Stimulated activated CD4-positive, alpha-beta T cell treated with anti-CD3 and anti-CD28 coated beads, Interleukin-15, amount 100 ng/mL, for 48 hours (primary cell): ENCODE measurements around the gene ST8SIA4.
"Not testable (repeated sequence)": the region's sequence is repeated elsewhere in the genome, so short reads cannot be mapped to it uniquely, and the experiment has no call there.

Experiments used
- DNase-seq, 2 donors: peaks; one replicate each; pipeline ENCODE4 v3.0.0-alpha.2; 2020; ENCODE audit warnings: low read depth in 2 of 2

The ST8SIA4 gene

GRCh38 chr5:100788417-100788816, 114.7 kb downstream of the ST8SIA4 start:
- DNase-seq, result no peak

- no peak for DNase-seq
Observed at GRCh38 chr5:100787648-100788047, 115.4 kb downstream of the ST8SIA4 start.

- not testable (repeated sequence) for DNase-seq
Observed at GRCh38 chr5:100785536-100785935, 117.5 kb downstream of the ST8SIA4 start.

GRCh38 chr5:100780376-100780870, 122.7 kb downstream of the ST8SIA4 start:
- no peak for DNase-seq

- DNase-seq, result no peak
Observed at GRCh38 chr5:100779669-100780375, 123.3 kb downstream of the ST8SIA4 start.

- DNase-seq, result no peak
Observed at GRCh38 chr5:100777680-100778300, 125.3 kb downstream of the ST8SIA4 start.

GRCh38 chr5:100775533-100775855, 127.6 kb downstream of the ST8SIA4 start:
- DNase-seq, result no peak

- DNase-seq, result no peak
Observed at GRCh38 chr5:100772548-100772947, 130.5 kb downstream of the ST8SIA4 start.

GRCh38 chr5:100772006-100772405, 131.1 kb downstream of the ST8SIA4 start:
- DNase-seq, result no peak

- no peak for DNase-seq
Observed at GRCh38 chr5:100771181-100771580, 131.9 kb downstream of the ST8SIA4 start.

- DNase-seq, result no peak
Observed at GRCh38 chr5:100768221-100768620, 134.9 kb downstream of the ST8SIA4 start.

- no peak for DNase-seq
Observed at GRCh38 chr5:100762995-100763394, 140.1 kb downstream of the ST8SIA4 start.

GRCh38 chr5:100762108-100762507, 141.0 kb downstream of the ST8SIA4 start:
- no peak for DNase-seq

GRCh38 chr5:100761192-100761591, 141.9 kb downstream of the ST8SIA4 start:
- no peak for DNase-seq

- no peak for DNase-seq
Observed at GRCh38 chr5:100760688-100761087, 142.4 kb downstream of the ST8SIA4 start.

GRCh38 chr5:100758780-100759179, 144.3 kb downstream of the ST8SIA4 start:
- DNase-seq, result no peak

GRCh38 chr5:100758306-100758705, 144.8 kb downstream of the ST8SIA4 start:
- DNase-seq, result no peak

- no peak for DNase-seq
Observed at GRCh38 chr5:100757618-100758017, 145.5 kb downstream of the ST8SIA4 start.
